Activated naive CD8-positive, alpha-beta T cell (primary cell): ENCODE measurements around the gene SMOC2.
"Not testable (repeated sequence)": the region's sequence is repeated elsewhere in the genome, so short reads cannot be mapped to it uniquely, and the experiment has no call there.

Experiments used
- H3K27ac Mint-ChIP-seq: one replicate; pipeline ENCODE4 v1.8.0; 2021; ENCODE audit warnings: mixed read lengths
- H3K27me3 Mint-ChIP-seq: one replicate; pipeline ENCODE4 v1.8.0; 2021; ENCODE audit warnings: mixed read lengths
- H3K36me3 Mint-ChIP-seq: one replicate; pipeline ENCODE4 v1.8.0; 2021; ENCODE audit warnings: mixed read lengths
- H3K4me1 Mint-ChIP-seq: one replicate; pipeline ENCODE4 v1.8.0; 2021; ENCODE audit warnings: low read depth, mixed read lengths
- H3K4me3 Mint-ChIP-seq: one replicate; pipeline ENCODE4 v1.8.0; 2021; ENCODE audit warnings: mild to moderate bottlenecking, mixed read lengths
- H3K9me3 Mint-ChIP-seq: one replicate; pipeline ENCODE4 v1.8.0; 2021; ENCODE audit warnings: low read depth, mixed read lengths

SMOC2 gene

DNA sequence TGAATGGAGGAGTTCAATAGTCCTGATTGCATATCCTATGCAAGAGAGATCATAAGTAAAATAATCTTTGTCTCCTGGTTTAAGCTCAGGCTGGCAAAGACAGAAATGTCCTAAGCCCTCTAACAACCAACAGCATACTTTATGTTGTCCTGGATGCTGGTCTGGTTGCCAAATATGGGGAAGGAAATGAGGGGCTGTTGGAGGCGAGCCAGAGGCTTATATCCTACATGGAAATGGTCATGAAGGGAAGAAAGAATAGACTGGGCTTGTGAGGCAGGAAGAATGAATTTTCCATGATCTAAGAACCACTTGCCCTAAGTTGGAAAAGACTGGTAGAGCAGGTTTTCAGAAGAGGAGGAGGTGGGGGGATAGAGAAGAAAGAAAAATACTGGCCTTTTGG is 237.1 kb downstream of the SMOC2 start:
- Mint-ChIP-seq H3K9me3 (no peaks in the 10 kb centered on the region), H3K27ac (no peak overlapping the region), H3K4me1 (no peaks in the 10 kb centered on the region), H3K27me3 (no peaks in the 10 kb centered on the region), H3K4me3 (no peak overlapping the region), H3K36me3 (no peaks in the 10 kb centered on the region)

DNA sequence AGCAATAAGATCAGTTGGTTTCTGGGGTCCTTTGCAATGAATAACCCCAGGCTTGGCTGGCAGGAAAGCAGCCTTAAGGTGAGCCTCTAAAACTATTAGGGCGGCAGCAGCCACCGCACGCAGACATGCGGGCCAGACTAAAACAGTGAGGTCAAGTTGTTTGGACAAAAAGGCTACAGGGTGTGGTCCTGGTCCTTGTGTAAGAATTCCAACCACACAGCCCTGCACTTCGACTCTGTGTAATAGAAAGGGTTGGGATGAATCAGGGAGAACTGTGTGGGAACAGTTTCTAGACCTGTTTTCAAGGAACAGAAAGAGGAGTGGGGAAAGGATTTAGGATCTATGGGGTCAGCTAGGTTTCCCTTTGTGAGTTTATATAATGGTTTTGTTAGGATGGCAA is 237.6 kb downstream of the SMOC2 start:
- no peak overlapping the region for H3K27ac Mint-ChIP-seq
- no peaks in the 10 kb centered on the region for H3K4me1 Mint-ChIP-seq
- H3K4me3 Mint-ChIP-seq = no peak overlapping the region
- H3K27me3 Mint-ChIP-seq = no peaks in the 10 kb centered on the region
- H3K36me3 Mint-ChIP-seq = no peaks in the 10 kb centered on the region
- H3K9me3 Mint-ChIP-seq = no peaks in the 10 kb centered on the region

DNA sequence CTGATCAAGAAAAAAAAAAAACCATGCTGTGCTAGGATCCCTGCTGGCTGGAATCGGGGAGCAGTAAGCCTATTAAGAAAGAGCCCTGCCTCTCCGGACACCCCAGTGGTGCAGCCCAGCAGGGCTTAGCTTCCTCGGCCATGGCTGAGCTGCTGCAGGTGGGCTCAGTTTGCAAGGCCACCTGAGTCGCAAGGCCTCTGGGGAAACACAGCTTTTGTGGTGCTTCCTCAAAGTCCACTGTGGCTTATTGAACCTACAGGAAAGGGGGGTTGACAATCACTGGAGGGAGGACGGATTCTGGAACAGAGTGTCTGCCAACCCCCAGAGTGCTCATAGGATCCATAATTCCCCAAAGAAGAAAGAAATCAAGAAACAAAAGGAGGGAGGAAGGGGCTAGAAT is 240.8 kb downstream of the SMOC2 start:
- no peaks in the 10 kb centered on the region for H3K9me3 Mint-ChIP-seq
- H3K4me1 Mint-ChIP-seq = no peaks in the 10 kb centered on the region
- no peaks in the 10 kb centered on the region for H3K27me3 Mint-ChIP-seq
- no peak overlapping the region for H3K4me3 Mint-ChIP-seq
- no peaks in the 10 kb centered on the region for H3K36me3 Mint-ChIP-seq
- H3K27ac Mint-ChIP-seq = no peak overlapping the region

DNA sequence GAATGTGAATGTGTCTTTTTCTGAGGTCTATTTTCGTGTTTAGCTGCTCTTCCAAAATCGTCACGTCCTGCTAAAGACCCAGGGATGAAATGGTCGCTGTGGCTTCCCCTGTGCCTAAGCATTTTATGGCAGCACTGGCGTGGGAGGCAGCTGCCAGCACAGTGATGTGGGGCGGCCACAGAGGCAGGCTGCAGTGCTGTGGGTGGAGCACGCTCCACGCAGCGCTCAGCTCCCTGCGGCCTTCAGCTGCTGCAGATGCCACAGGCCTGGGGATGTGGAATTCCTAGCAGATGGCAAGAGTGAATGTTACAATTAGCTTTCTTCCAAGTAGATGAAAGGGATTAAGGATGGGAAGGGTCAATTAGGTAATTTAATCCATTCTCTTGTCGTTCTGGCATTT is 242.6 kb downstream of the SMOC2 start:
- no peaks in the 10 kb centered on the region for H3K27me3 Mint-ChIP-seq
- no peaks in the 10 kb centered on the region for H3K4me1 Mint-ChIP-seq
- no peaks in the 10 kb centered on the region for H3K36me3 Mint-ChIP-seq
- H3K4me3 Mint-ChIP-seq = no peak overlapping the region
- no peaks in the 10 kb centered on the region for H3K9me3 Mint-ChIP-seq
- no peak overlapping the region for H3K27ac Mint-ChIP-seq

DNA sequence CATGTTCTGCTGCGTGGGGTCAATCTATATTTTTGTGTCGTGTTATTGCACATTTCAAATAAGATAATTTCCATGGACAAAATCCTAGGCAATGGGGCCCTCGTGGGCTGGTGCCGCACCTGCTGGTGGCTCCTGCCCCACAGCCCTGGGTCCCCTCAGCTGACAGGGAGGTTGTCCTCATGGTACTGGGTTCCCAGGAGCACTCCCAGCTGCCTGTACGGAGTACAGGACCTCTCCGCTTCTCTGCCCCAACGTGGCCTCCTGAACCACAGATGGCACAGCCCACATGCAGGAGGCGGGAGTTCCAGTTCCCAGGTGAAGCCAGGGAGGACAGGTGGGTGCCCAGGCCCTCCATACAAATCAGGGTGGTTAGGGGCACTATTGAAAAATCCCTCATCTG is 243.5 kb downstream of the SMOC2 start:
- Mint-ChIP-seq H3K4me1 (no peaks in the 10 kb centered on the region), H3K9me3 (no peaks in the 10 kb centered on the region), H3K27ac (no peak overlapping the region), H3K4me3 (no peak overlapping the region), H3K27me3 (no peaks in the 10 kb centered on the region), H3K36me3 (no peaks in the 10 kb centered on the region)

DNA sequence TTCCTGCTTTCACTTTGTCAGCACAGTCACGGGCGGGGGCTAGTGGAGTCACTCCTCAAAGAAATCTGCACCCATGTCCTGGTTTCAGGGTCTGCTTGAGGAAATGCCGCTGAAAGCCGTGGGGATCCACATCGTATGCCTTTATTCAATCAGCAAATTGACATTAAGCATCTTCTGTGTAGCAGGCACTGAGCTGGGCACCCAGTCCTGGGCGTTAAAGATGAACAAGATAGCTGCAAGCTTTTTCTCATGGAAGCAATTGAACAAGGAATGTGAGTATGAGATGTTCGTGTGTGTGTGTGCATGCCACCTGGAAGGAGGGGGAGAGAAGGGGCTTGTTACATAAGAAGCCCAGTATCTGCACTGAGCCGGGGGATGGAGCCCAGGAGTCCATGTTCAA is 243.9 kb downstream of the SMOC2 start:
- Mint-ChIP-seq H3K27me3 (no peaks in the 10 kb centered on the region), H3K9me3 (no peaks in the 10 kb centered on the region), H3K36me3 (no peaks in the 10 kb centered on the region), H3K4me1 (no peaks in the 10 kb centered on the region), H3K27ac (no peak overlapping the region), H3K4me3 (no peak overlapping the region)

DNA sequence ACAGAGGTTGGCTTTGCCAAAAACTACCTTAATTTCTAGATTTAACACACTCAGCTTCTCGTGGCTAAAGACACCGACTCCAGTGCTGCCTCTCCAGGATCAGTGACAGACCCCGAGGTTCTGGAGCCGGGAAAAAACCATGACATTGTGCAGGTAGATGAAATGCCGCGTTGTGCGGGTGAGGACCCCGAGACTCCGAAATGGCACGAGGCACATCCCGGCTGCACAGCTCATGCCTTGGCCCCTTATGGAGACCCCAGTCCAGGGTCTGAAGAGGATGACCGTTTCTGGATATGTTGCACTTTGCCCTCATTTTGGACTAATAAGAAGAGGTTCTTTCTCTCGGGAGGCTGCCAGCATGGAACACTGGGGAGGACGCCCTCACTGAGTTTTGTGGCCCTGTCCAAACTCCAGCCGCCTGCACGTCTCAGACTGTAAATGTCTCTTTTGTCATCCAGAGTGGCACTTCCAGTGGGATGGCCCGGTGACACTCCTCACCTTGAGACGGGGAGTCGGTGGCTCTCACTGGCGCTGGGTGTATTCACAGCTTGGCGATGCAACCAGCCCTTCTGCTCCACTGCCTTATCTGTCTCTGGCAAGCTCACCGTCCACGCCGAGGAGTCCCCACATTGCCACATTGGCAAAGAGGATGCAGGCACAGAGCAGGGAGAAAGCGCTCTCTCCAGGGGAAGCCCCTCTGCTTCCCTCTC is 245.2 kb downstream of the SMOC2 start:
- H3K27ac Mint-ChIP-seq = no peak overlapping the region
- H3K4me1 Mint-ChIP-seq = no peaks in the 10 kb centered on the region
- no peaks in the 10 kb centered on the region for H3K36me3 Mint-ChIP-seq
- no peaks in the 10 kb centered on the region for H3K27me3 Mint-ChIP-seq
- no peak overlapping the region for H3K4me3 Mint-ChIP-seq
- H3K9me3 Mint-ChIP-seq = no peaks in the 10 kb centered on the region

DNA sequence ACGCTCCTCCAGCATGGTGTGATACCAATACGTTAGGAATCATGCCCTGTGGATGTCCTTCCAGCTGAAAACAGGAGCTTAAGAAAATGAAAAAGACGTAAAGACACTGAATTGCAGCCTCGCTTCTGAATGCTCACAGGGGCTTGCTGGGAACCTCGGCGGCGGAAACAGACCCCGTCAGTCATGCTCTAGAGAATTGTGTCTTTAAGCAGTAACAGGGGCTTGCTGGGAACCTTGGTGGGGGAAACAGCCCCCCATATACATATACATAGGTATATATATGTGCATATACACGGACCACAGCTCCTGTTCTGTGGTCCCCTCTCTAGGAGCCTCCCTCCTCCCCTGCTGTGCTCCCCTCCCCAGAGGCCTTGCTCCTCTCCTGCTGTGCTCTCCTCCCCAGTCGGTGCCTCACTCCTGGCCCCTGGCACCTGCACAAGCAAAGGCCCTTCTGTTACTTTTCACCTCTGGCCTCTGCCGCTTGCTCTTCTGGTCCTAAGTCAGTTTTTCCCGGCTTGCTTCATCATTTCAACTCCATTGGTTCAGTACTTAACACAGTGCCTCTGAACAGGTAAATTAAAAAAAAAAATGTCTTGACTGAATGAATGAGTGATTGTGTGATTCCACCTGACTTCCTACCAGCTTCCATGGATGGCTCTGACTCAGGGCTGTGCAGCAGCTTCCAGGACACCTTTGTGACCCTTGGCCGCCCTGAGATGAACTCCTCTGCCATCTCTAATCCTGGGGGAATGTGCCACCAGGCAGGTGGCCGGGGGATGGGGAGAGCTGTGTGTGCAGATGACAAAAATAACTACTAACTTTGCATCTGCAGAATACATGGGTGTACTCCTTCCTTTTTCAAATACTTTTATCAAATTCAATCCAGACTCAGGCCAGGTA is 246.1 kb downstream of the SMOC2 start:
- no peak overlapping the region for H3K27ac Mint-ChIP-seq
- H3K36me3 Mint-ChIP-seq = no peaks in the 10 kb centered on the region
- no peaks in the 10 kb centered on the region for H3K4me1 Mint-ChIP-seq
- no peaks in the 10 kb centered on the region for H3K9me3 Mint-ChIP-seq
- H3K4me3 Mint-ChIP-seq = no peak overlapping the region
- H3K27me3 Mint-ChIP-seq = no peaks in the 10 kb centered on the region

DNA sequence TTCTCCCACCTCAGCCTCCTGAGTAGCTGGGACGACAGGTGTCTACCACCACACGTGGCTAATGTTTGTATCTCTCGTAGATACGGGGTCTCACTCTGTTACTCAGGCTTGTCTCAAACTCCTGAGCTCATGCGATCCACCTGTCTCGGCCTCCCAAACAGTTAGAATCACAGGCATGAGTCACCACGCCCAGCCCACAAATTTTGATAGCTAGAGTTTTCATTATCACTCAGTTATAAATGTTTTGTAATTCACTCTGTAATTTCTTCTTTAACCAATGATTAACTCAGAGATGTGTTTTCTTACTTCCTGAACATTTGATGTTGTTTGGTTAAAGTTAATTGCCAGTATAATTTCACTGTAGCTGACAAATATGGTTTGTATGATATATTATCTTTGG is 249.3 kb downstream of the SMOC2 start:
- Mint-ChIP-seq H3K4me1 (no peaks in the 10 kb centered on the region), H3K27ac (no peak overlapping the region), H3K27me3 (peaks cover 2% of the 10 kb centered on the region), H3K4me3 (no peak overlapping the region), H3K9me3 (no peaks in the 10 kb centered on the region), H3K36me3 (no peaks in the 10 kb centered on the region)

DNA sequence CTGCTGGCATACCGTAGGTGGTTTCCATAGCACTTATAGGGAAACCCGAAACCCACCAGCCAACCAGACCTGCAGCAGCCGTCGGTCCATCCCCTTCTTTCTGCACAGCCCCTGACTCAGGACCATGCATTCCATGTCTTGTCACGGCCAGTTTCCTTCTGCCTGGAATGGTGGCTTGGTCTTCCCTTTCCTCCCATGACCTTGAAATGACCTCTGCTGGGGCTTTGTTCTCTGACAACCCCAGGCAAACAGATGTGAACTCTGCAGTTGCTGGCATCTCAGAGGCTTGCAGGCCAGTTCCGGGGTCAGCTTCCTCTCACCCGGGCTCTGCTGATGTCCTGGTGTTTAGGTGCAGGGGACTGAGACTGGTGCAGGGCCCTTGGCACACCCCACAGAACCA is 250.8 kb downstream of the SMOC2 start:
- no peaks in the 10 kb centered on the region for H3K9me3 Mint-ChIP-seq
- H3K27me3 Mint-ChIP-seq = peaks cover 2% of the 10 kb centered on the region
- H3K4me1 Mint-ChIP-seq = no peaks in the 10 kb centered on the region
- no peak overlapping the region for H3K4me3 Mint-ChIP-seq
- H3K27ac Mint-ChIP-seq = no peak overlapping the region
- no peaks in the 10 kb centered on the region for H3K36me3 Mint-ChIP-seq

DNA sequence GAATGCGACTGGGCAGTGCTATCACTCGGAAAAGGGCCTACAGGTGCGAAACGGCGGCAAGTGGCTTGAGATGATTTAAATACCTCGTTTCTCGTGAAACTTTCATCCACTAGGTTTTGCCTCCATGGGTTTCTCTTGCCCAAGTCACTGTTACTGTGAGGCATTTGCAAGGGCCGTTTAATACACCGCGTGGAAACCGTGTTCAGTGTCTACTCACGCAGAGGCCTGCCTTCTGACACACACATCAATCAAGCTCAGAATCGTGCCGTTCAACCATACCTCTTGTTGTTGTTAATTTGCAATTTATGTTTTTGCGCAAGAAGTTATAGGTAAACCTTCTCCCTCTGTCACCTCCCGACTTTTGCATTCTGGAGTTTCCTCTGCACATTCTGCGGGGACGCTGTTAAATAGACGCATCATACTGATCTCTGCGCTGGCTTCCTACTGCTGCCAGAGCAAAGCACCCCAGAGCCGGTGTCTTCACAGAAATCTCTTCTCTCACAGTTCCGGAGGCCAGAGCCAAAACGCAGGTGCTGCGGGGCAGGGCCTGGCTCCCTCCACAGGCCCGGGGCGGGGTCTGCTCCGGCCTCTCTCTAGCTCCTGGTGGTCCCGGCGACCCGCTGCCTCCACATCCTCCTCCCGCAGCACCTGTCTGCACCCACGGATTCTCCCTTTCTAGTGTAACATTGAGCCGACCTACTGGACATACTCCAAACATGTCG is 251.4 kb downstream of the SMOC2 start:
- H3K36me3 Mint-ChIP-seq = no peaks in the 10 kb centered on the region
- H3K27ac Mint-ChIP-seq = no peak overlapping the region
- no peak overlapping the region for H3K4me3 Mint-ChIP-seq
- peaks cover 2% of the 10 kb centered on the region for H3K27me3 Mint-ChIP-seq
- no peaks in the 10 kb centered on the region for H3K9me3 Mint-ChIP-seq
- H3K4me1 Mint-ChIP-seq = no peaks in the 10 kb centered on the region

DNA sequence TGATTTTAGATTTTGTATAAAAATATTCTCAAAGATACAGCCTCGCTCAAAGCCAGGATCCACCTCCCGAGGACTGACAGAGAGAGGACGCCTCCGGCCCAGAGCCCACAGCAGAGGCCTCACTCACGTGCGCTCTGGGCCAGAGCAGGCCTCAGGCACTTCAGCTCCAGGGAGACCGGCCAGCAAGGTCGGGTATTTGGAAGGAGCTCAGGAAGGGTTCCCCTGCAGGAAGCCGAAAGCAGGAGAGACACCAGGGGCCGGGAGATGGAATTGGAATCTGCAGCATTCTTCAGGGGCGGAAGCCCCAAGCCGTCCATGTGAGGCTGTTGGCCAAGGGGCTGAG is 251.9 kb downstream of the SMOC2 start:
- H3K36me3 Mint-ChIP-seq, H3K4me1 Mint-ChIP-seq, H3K4me3 Mint-ChIP-seq, H3K27ac Mint-ChIP-seq, H3K9me3 Mint-ChIP-seq, H3K27me3 Mint-ChIP-seq: not testable (repeated sequence)

DNA sequence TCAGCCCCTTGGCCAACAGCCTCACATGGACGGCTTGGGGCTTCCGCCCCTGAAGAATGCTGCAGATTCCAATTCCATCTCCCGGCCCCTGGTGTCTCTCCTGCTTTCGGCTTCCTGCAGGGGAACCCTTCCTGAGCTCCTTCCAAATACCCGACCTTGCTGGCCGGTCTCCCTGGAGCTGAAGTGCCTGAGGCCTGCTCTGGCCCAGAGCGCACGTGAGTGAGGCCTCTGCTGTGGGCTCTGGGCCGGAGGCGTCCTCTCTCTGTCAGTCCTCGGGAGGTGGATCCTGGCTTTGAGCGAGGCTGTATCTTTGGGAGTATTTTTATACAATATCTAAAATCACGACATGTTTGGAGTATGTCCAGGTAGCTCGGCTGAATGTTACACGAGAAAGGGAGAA is 253.8 kb downstream of the SMOC2 start:
- not testable (repeated sequence) for H3K9me3 Mint-ChIP-seq, H3K27me3 Mint-ChIP-seq, H3K27ac Mint-ChIP-seq, H3K4me3 Mint-ChIP-seq, H3K4me1 Mint-ChIP-seq, H3K36me3 Mint-ChIP-seq

DNA sequence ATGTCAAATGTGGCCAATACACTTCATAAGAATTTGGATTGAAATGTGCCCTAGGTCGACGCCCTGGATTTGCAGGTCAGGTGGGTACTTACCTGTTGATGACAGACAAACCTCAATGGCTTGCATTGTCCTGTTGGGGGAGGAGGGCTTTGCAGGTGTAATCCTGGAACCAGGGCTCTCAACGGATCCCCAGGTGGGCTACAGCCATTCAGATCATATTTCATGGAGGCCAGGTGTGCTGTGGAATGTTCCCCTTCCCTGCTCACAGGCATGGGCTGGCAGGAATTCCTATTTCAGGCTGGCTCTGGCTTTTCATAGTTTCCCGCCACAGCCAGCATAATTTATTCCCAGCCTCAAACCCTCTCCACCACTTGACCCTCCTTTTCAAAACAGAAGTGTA is 254.7 kb downstream of the SMOC2 start:
- Mint-ChIP-seq H3K4me3 (no peak overlapping the region), H3K9me3 (no peaks in the 10 kb centered on the region), H3K36me3 (no peaks in the 10 kb centered on the region), H3K27me3 (peaks cover 2% of the 10 kb centered on the region), H3K27ac (no peak overlapping the region), H3K4me1 (no peaks in the 10 kb centered on the region)

DNA sequence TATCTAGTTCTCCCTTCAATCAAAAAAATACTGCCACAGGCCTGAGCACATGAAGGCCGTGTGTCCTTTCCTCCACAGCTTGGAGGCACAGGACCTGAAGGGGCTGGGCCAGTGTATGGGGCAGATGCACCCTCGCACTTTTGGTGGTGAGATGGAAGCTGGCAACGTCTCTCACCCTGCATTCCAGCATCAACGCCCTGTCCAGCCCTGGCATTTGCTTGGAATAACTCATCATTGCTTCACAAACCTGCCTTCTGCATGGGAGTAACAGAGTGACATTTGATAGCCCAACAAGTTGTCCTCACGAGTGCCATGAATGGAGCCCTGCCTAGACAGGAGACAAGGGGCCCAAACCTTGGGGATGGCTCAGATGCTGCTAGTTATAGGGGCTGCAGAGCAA is 257.9 kb downstream of the SMOC2 start:
- Mint-ChIP-seq H3K9me3 (no peaks in the 10 kb centered on the region), H3K4me1 (no peaks in the 10 kb centered on the region), H3K36me3 (no peaks in the 10 kb centered on the region), H3K4me3 (no peak overlapping the region), H3K27me3 (peaks cover 5% of the 10 kb centered on the region), H3K27ac (no peak overlapping the region)
